ENCODE data around the gene CLEC3A.

DNA sequence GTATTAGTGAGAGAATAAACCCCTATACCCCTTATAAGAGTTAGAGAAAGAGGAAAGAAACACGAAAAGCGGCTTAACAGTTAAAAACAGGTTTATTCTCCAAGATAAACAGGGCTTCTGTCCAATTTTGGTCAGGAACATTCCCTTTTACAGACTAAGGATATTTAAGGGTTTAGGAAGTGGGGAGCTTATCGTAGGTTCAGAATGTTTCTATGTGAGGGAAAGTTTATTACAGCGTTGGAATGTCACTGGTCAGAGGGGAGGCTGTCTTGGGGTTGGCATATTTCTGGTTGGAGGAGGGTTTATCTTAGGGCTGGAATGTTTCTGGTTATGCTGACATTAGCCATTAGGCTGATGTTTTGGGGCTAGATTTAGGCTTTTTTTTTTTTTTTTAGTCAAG, 43.0 kb downstream of the CLEC3A start:
- TF ChIP-seq, protein P1, sequence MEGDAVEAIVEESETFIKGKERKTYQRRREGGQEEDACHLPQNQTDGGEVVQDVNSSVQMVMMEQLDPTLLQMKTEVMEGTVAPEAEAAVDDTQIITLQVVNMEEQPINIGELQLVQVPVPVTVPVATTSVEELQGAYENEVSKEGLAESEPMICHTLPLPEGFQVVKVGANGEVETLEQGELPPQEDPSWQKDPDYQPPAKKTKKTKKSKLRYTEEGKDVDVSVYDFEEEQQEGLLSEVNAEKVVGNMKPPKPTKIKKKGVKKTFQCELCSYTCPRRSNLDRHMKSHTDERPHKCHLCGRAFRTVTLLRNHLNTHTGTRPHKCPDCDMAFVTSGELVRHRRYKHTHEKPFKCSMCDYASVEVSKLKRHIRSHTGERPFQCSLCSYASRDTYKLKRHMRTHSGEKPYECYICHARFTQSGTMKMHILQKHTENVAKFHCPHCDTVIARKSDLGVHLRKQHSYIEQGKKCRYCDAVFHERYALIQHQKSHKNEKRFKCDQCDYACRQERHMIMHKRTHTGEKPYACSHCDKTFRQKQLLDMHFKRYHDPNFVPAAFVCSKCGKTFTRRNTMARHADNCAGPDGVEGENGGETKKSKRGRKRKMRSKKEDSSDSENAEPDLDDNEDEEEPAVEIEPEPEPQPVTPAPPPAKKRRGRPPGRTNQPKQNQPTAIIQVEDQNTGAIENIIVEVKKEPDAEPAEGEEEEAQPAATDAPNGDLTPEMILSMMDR (IDR thresholded peaks at IDR 0.05): no peak
- no peak for TF ChIP-seq EZH2 (IDR thresholded peaks at IDR 0.05; ENCODE audit: borderline replicate concordance, insufficient read depth, low read depth, low read length, poor library complexity, severe bottlenecking)

Data from B cell (primary cell).